Measurements from ENCODE around the gene NCBP2L.
"Not testable (repeated sequence)": the region's sequence is repeated elsewhere in the genome, so short reads cannot be mapped to it uniquely, and the experiment has no call there.

The NCBP2L gene

GRCh38 chrX:107753187-107753586 is 24.3 kb upstream of the NCBP2L start:
- DNase-seq: no peak

DNA sequence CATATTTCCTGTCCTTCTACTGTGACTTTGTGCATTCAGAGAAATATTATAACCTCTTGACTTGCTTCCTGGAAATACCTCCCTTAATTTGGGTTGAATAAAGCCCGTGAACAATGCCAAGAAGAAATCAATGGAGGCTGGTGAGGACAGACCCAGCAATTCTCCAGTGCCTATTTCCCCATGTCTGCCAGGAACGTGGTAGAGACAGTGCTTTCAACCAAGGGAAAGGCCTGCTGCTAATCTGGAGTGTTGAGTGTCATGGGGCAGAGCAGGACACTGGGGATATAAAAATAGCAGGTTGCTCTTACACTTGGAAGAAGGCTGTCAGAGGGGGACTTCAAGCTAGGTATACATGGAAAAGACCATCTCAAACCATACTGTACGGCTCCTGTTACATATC is 21.8 kb upstream of the NCBP2L start:
- no peak for DNase-seq

DNA sequence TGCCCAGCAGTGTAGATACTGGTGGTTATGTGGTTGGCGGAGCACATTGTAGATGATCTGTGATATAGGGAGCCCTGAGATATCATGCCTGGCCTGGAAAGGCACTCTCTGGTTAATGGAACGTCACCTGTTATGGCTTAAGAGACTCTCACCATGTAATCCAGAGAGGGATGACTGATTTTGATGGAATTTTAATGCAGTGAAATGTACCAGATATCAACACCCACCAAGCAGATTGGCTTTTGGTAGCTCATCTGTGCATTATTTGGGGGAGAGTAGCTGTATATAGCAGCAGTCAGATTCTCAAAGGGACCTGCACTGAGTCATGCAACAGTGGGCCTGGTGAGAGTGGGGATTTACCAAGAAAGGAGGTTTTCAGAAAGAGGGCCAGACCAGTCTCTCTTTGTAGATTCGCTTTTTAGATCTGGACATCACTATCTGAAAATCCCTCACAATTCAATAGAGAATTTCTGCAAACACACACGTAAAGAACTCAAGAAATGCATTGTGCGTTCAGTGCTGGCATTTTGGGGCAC is 19.2 kb upstream of the NCBP2L start:
- no peak for DNase-seq

GRCh38 chrX:107760304-107761077 is 17.0 kb upstream of the NCBP2L start:
- DNase-seq: no peak

DNA sequence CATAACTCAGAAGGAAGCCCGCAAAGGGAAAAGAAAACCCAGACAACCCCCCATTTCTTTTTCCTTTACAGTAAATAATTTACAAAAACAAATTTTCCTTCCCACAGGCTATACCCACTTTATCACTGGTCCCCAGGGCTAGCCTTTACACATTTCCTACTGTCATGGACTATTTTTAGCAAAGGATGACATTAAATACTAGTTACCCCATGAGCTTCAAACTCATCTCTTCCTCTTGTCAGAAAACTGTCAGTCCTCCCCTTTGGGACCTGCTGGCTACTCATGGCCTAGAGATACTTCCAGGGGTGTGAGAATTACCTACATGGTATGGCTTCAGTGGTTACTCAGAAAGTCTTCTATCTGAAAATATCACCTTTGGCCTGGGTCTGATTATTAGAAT is 13.9 kb upstream of the NCBP2L start:
- DNase-seq: no peak

DNA sequence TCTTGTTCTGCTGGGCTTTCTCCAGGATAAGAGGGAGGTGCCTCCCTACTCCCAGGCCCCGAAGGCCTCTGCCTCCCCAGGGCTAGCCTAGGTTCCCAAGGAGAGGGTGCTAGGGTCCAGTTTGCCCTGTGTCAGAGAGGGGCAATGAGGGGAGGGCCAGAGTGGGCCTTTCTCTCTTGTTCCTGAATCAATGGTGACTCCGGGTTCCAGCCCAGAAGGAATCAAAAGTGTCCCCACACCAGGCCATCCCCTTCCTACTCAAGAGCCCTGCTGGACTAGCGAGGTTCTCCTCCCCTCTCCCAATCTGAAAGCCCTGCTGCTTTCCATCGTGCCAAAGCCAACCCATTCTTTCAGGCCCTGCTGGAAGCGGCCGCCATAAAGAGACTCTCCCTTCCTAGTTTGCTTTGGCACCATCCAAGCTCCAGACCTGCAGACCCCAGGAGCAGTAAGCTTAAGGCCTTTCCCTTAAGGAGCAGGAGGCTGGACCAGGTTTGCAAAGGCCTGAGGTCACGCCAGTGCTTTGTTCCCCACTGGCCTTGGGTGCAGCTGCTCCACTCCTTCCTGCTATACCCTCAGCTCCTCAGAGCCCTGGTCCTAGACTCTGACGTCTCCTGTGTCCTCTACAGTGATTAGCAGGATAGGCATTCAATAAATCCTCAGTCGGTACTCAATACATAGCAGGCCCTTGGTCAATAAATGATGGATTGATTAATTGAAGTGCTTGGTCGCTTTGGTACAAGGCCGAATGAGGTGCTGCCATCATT is 12.5 kb upstream of the NCBP2L start:
- DNase-seq: peak; percentile 50

GRCh38 chrX:107766470-107767150 is 10.9 kb upstream of the NCBP2L start:
- peak; percentile 47 for DNase-seq

- DNase-seq: no peak
These were observed 9.5 kb upstream of the NCBP2L start for GRCh38 chrX:107768051-107768450.

DNA sequence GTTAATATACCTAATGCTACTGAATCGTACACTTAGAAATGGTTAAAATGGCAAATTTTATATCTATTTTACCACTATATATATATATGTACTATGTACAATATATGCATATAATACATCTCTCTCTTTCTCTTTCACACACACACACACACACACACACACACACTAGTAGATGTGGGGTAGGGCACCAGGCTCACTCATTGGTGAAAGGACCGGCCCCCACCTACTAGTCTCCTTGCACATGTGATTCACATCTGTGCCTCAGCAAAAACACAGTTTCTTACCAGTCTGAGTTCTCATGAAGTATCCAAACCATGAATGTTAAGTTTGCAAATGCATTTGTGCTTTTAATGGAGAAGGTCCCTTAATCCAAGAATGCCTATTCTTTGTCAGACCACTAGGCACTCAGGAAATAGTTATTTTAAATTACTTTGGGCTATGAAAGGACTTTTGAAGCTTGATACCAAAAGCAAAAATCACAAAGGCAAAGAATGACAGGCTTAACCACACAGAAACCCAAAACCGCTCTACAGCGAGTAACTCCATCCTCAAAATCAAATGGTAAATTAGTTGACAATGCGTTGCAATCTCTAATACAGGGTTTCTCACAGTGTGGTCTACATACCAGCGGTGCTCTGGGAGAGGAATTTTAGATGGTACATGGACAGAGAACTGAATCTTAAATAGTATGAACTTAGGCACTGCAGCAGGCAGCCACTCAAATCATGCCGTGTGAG is 7.8 kb upstream of the NCBP2L start:
- DNase-seq: peak; percentile 52

GRCh38 chrX:107773206-107773605 is 4.3 kb upstream of the NCBP2L start:
- DNase-seq: no peak

DNA sequence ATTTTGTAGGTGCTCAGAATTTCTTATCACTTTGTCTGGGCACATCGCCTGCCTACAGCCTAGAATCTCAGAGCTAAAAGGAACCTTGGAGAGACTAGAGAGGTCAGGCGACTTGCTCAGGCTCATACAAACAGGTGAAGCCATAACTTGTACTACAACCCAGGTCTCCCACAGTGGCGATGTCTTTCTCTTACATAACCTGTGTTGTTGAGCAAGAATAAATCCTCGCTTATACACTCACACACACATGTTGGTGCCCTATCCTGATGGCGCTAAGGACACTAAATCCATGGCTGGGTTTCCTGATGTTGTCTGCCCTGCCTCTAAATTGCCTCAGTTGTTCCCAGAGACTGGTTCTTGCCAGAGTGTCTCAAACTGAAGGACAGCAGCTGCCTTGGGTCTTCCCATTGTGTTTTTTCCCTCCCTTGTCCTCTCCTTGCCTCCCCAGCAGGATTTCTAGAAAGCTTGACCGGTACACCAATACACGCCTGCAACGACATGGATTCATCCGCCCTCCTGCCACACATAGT is 3.6 kb upstream of the NCBP2L start:
- DNase-seq: no peak

- no peak for DNase-seq
These were observed 2.4 kb upstream of the NCBP2L start for GRCh38 chrX:107775000-107775733.

GRCh38 chrX:107775734-107776511 is 1.6 kb upstream of the NCBP2L start, which contains the start of gene TSC22D3:
TSC22D3 (minus strand) TSS chrX:107775787; CDS start chrX:107775419, 368 bp downstream.
- peak; percentile 73 for DNase-seq

DNA sequence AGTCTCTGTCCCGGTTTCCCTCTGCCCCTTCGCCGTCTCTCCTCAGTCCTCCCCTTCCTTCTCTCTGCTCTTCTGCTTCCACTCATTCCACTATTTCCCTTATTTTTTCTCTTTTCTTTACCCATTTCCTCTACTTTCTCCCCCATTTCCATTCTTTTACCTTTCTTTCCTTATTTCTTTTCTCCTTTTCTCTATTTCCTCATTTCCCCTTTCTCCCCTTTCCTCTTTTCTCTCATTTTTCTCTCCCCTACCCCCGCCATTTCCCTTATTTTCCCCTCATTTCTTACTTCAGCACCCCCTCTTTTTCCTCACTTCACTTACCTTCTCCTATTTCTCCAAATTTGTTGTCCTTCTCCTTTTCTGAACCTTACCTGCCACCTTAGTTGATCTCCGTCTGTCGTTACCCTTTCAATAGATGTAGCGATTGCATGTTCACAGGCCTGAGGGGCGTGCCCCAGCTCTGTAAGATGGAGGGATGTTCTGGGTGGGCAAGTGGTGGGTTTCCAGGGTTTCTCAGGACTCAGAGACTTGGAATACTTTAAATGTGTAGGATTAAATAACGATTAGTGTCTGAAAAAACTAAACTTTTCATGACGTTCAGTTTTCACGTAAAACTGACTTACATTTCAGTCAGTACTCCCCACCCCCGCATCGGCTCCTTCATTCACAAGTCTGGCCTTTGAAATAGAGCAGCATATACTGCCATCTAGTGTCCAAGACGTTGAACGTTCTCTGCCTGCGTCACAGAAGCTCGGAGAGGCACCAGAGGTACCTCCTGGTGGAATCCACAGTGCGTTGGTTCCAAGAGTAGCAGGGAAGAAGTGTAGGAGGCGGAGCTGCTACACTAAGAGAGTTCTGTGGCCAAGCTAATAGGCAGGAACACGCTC is 641 bp upstream of the NCBP2L start:
- DNase-seq: peak; percentile 83

DNA sequence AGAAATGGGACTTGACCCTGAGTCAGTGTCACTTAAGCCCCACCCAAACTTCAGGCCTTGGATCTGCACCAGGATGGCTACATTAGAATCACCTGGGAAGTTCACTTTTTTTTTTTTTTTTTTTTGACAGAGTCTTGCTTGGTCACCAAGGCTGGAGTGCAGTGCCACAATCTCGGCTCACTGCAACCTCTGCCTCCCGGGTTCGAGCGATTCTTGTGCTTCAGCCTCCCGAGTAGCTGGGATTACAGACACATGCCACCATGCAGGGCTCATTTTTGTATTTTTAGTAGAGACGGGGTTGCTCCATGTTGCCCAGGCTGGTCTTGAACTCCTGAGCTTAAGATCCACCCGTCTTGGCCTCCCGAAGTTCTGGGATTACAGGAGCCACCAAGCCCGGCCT is 3.0 kb downstream of the NCBP2L start:
- DNase-seq: no peak

- no peak for DNase-seq
These were observed 10.3 kb downstream of the NCBP2L start for GRCh38 chrX:107787827-107788226.

DNA sequence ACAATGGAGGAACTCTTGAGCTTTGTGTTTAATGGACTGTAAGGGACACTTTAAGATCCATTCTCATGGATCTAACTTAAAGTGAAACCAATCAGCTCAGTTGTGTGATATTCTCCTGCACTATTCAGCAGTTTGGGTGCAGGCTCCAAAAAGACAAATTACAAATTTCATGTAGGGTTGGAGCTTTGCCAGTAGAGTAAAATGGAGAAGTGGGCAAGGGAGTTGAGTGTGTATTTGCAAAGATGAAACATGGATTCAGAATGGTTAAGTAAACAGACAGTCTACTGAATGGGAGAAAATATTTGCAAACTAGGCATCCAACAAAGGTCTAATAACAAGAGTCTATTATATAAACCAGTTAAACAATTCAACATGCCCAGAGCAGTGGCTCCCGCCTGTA is 26.9 kb downstream of the NCBP2L start:
- no peak for DNase-seq

DNA sequence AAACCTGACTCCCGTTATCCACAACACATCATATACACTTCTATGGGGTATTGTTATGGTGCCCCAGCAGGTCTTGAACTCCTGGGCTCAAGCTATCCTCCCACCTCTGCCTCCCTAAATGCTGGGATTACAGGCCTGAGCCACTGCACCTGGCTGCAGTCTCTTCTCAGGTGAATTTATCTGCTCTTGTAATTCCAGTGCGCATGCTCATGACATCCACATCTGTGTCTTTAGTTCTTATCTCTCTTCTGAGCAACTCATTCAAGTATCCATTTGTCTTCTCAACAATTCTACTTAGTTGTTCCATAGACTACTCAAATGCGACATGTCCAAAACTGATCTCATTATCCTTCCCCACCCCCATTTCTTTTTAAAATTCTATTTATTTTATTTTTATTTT is 27.6 kb downstream of the NCBP2L start:
- no peak for DNase-seq

DNA sequence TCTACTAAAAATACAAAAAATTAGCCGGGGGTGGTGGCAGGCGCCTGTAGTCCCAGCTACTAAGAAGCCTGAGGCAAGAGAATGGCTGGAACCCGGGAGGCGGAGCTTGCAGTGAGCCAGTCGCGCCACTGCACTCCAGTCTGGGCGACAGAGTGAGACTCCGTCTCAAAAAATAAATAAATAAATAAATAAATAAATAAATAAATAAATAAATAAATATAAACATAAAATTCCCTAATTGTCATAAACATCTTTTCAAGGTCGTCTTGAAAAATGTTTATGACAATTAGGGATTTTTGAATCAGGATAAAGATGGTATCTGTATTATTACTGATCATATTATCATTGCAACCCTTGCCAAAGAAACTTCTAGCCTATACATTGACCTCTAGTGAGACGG is 32.5 kb downstream of the NCBP2L start:
- DNase-seq: not testable (repeated sequence)

Data from activated CD8-positive, alpha-beta memory T cell treated with anti-CD3 and anti-CD28 coated beads for 24 hours (primary cell).